ENCODE measurements around the gene NR1D1. TPM values are rescaled to one million over a fixed set of nuclear protein-coding genes. Genes with fewer than 3 reads are reported as not detected.
A peak's percentile ranks its signal among the peaks of the same experiment; 100 is the strongest.

The NR1D1 gene
- total RNA-seq, 2 donors from 2014 or later: 8.3 to 9.9 TPM

DNA sequence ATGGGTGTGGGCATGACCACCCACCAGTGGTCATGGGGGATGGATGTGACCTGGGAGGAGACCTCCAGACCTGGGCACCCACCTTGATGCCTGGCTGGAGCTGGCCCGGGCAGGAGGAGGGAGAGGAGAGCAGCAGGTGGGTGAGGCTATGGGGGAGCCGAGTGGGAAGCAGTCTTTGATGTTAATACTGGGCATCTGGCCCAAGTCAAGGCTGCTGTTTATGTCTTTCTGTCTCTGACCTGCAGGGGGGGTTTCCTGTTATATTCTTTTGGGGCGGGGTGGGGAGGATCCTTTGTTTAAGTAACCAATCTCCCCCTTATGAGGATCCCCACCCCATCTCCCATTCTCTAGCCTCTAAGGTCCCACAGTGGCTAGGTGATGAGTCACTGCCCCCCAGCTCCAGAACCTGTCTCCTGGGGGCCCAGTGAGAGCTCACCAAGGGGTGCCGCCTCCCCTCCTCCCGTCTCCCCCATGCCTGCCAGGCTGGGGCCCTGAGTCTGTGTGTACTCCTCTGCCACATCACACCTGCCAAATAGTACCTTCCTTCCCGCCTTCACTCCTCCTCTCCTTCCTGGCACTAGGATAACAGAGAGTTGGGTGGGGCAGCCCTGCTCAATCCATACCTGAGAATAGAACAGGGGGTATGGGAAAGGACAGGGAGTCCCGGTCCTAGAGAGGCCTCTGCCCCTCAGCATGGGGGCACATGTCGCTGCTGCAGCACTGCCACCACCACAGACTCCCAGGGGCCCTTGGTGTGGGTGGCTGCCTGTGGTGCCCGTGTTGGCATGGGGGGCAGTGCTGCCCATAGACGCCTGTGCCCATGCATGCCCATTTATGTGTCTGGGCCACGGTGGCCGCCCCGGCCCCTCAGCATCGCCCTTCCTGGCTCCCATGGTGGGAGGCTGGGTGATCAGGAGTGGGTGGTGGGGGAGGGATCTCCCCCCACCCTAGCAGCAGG is 30.4 kb downstream of the NR1D1 start:
- peak overlapping the region; percentile 95 to 98 for H3K27ac ChIP-seq
- TF ChIP-seq, protein P1, sequence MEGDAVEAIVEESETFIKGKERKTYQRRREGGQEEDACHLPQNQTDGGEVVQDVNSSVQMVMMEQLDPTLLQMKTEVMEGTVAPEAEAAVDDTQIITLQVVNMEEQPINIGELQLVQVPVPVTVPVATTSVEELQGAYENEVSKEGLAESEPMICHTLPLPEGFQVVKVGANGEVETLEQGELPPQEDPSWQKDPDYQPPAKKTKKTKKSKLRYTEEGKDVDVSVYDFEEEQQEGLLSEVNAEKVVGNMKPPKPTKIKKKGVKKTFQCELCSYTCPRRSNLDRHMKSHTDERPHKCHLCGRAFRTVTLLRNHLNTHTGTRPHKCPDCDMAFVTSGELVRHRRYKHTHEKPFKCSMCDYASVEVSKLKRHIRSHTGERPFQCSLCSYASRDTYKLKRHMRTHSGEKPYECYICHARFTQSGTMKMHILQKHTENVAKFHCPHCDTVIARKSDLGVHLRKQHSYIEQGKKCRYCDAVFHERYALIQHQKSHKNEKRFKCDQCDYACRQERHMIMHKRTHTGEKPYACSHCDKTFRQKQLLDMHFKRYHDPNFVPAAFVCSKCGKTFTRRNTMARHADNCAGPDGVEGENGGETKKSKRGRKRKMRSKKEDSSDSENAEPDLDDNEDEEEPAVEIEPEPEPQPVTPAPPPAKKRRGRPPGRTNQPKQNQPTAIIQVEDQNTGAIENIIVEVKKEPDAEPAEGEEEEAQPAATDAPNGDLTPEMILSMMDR (IDR thresholded peaks at IDR 0.05): peak in 1 of 2 donors; percentile 25
- H3K9me3 ChIP-seq: no peaks in the 10 kb centered on the region
- DNase-seq (ENCODE audit: low spot score): no peak
- H3K27me3 ChIP-seq: no peaks in the 10 kb centered on the region
- peaks cover 11% of the 10 kb centered on the region for H3K36me3 ChIP-seq
- peak overlapping the region; percentile 10 to 36 for H3K4me3 ChIP-seq
- peaks cover 0 to 97% of the 10 kb centered on the region in 2 donors for H3K4me1 ChIP-seq

DNA sequence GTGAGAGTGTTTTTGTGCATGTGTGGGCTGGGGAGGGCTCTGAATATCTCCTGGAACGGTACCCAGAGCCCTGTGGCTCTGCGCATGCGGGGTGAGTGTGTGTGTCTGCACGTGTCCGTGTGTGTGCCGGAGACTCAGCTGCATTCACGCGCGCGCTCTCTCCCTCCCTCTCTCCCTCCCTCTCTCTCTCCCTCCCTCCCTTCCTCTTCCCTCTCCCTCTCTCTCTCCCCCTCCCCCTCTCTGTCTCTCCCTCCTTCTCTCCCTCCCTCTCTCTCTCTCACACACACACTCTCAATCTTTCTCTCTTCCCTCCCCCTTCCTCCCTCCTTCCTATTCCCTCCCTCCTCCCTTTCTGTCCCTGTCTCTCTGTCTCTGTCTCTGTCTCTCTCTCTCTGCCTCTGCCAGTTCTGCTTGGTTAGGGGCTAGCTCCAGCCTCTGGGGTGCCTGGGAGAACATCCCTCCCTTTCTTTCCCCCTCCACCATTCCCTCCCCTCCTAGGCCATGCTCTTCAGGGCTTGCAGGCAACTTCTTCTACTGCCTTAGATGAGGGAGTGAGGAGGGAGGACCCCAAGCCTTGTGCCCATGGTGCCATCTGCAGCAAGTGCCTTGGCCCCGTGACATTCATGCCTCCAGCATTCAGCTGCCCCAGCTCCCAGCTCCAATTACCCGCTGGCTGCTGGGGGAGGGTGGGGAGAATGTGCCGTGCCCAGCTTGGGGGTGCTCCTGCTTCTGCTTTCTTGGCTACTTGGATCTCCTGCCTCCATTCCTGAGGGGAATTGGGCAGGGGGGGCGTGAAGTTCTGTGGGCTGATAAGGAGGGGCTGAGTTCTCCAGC is 31.3 kb downstream of the NR1D1 start:
- DNase-seq (ENCODE audit: low spot score): peak; percentile 90
- TF ChIP-seq, protein P1 (IDR thresholded peaks at IDR 0.05): no peak
- peak overlapping the region; percentile 95 to 98 for H3K27ac ChIP-seq
- H3K4me1 ChIP-seq: peaks cover 0 to 97% of the 10 kb centered on the region in 2 donors
- H3K27me3 ChIP-seq: no peaks in the 10 kb centered on the region
- H3K4me3 ChIP-seq: peak overlapping the region; percentile 10 to 36
- no peaks in the 10 kb centered on the region for H3K9me3 ChIP-seq
- H3K36me3 ChIP-seq: peaks cover 2% of the 10 kb centered on the region

DNA sequence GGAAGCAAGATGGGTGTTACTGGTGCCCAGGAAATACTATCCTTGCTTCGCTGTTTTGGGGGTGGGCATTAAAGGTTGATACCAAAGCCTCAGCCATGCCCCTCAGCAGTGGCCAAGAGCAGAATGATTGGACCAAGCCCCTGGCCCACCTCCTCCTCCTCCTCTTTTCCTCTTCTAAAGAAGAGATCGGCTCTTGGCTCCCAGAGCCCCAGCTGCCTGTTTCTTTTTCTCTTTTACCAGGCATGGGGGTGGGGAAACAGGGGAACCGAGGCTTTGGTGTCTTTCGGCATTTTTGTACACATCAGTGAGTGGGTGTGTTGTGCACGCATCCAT is 31.8 kb downstream of the NR1D1 start:
- no peaks in the 10 kb centered on the region for H3K36me3 ChIP-seq
- no peaks in the 10 kb centered on the region for H3K9me3 ChIP-seq
- H3K27ac ChIP-seq: peak overlapping the region; percentile 95 to 98
- H3K4me1 ChIP-seq: peaks cover 0 to 96% of the 10 kb centered on the region in 2 donors
- no peak for DNase-seq (ENCODE audit: low spot score)
- H3K4me3 ChIP-seq: peak overlapping the region in 1 of 2 donors; percentile 36
- TF ChIP-seq, protein P1 (IDR thresholded peaks at IDR 0.05): no peak
- no peaks in the 10 kb centered on the region for H3K27me3 ChIP-seq

DNA sequence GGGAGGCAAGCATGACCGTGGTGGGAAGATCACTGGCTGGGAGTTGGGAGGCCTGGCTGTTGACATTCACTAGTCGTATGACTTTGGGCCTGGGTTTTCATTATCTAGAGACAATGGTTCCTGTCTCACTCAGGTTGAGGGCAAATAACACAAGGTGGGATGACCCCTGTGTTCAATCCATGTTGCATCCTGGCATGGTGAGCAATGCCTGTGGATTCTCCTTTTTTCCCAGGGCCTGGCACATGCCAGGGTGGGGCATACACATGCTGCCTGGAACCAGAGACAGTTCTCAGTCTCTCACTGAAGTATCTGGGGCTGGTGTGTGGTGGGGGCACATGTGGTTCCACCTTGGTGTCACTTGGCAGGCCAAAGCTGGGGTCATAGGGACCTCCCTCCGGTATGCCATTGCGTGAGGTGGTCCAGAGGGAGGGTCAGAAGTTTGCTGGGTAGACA is 32.2 kb downstream of the NR1D1 start:
- Histone ChIP-seq H3K27ac (peak overlapping the region; percentile 95 to 98), H3K27me3 (no peaks in the 10 kb centered on the region), H3K4me3 (peak overlapping the region in 1 of 2 donors; percentile 36), H3K9me3 (no peaks in the 10 kb centered on the region), H3K4me1 (peaks cover 0 to 92% of the 10 kb centered on the region in 2 donors), H3K36me3 (no peaks in the 10 kb centered on the region)
- DNase-seq (ENCODE audit: low spot score): no peak
- TF ChIP-seq, protein P1 (IDR thresholded peaks at IDR 0.05): no peak

DNA sequence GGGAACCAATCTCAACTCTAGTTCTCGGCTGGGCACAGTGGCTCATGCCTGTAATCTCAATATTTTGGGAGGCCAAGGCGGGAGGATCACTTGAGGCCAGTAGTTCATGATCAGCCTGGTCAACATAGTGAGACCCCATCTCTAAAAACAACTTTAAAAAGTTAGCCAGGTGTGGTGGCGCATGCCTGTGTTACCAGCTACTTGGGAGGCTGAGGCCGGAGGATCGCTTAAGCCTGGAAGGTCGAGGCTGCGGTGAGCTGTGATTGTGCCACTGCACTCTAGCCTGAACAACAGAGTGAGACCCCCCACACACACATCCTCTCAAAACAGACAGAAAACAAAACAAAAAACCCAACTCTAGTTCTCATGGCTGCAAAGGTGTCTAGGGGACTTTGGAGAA is 32.7 kb downstream of the NR1D1 start:
- Histone ChIP-seq H3K4me3 (no peak overlapping the region), H3K4me1 (peaks cover 0 to 88% of the 10 kb centered on the region in 2 donors), H3K9me3 (no peaks in the 10 kb centered on the region)

More for the DNA sequence above, 32.7 kb downstream of the NR1D1 start:
- Histone ChIP-seq H3K36me3 (no peaks in the 10 kb centered on the region), H3K27ac (peak overlapping the region; percentile 95 to 98), H3K27me3 (no peaks in the 10 kb centered on the region)
- no peak for DNase-seq (ENCODE audit: low spot score)
- TF ChIP-seq, protein P1 (IDR thresholded peaks at IDR 0.05): no peak
